Measurements from ENCODE around the gene HUNK. TPM values are rescaled to one million over a fixed set of nuclear protein-coding genes. Genes with fewer than 3 reads are reported as not detected.

The HUNK gene
- total RNA-seq, result under 0.01 and 0.10 TPM in 2 replicates

DNA sequence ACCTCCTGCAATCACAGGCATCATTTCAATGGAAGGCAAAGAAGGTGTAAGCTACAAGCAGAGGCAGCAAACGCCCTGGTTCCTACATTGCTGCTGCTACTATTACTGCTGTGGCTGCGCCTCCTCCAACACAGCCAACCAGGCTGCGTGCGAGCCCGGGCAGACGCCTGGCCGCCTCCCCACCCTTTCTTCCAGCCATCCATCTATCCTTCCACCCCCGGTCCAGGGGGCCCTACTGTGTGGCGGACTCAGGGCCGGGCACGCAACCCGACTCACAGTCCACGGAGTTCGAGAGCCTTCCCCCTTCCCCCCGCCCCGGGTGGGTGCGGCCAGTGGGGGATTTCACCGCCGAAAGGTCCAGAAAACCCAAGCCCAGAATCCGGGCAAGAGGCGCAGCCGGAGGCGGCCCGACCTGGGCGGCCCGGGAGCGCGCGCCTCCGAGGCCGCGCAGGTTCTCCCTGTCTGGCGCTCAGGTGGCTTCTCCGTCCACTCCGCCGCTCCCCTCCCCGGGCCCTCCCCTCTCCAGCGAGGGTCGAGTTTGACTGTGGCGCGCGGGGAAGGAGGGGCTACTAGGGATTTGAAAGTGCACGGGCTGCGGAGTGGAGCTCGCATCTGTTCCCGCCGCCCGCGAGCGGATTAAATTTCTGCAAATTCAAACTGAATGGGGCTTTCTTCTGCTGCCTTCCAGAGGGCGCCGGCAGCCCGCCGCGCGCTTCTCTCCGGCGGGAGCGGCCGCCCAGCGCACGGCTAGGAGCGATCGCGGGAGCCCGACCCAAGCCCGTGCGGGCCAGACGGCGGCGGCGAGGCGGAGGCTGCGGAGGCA lies at the start of gene HUNK:
TSS of gene HUNK (plus strand) at position 569 of the 823 bp plus-strand sequence. CDS start 655 bp downstream, outside the sequence.

Other genes with a start within 250 kb of the HUNK start
- gene SOD1, start 213.3 kb upstream of the HUNK start, total RNA-seq, result 150 and 165 TPM in 2 replicates
- gene SCAF4, start 140.9 kb upstream of the HUNK start, total RNA-seq, result 12.4 and 13.7 TPM in 2 replicates